ENCODE results near the gene INHBC. TPM values are rescaled to one million over a fixed set of nuclear protein-coding genes. Genes with fewer than 3 reads are reported as not detected.

INHBC gene
- total and polyA plus RNA-seq, 7 experiments from 2014 or later: 0.16 TPM; not detected in 6

GRCh38 chr12:57465747-57466505, 31.3 kb downstream of the INHBC start:
- ChIA-PET CTCF (interaction anchor here (0.6 to 2.5 kb wide), 7 partner anchors 10 to 726 kb away, joined by 3 to 10 read pairs (median 3); no protein-coding TSS in a partner anchor), POLR2A (interaction anchor here (1.0 to 2.1 kb wide), 6 partner anchors 9 to 53 kb away, joined by 3 to 14 read pairs (median 6); partner anchors contain the start of genes ARHGAP9, INHBE and MARS1)
- H3K4me1 ChIP-seq (ENCODE audit: control insufficient read depth in 2 of 2, insufficient read depth in 2 of 2, low read length in 2 of 2): peaks cover 13 to 23% of the 10 kb centered on the region in 2 donors
- H3K27ac ChIP-seq (ENCODE audit: low read depth, low read length): no peak overlapping the region
- peaks cover 0 to 37% (median 3%) of the 10 kb centered on the region in 3 experiments for H3K36me3 ChIP-seq (ENCODE audit: control insufficient read depth in 2 of 3, insufficient read depth in 3 of 3, low read length in 3 of 3)
- Mint-ChIP-seq H3K4me3 (no peak overlapping the region), H3K36me3 (peaks cover 11 to 25% (median 15%) of the 10 kb centered on the region in 5 donors), H3K9me3 (no peaks in the 10 kb centered on the region), H3K27ac (peak overlapping the region in 8 of 9 donors; percentile 6 to 76 (median 66)), H3K4me1 (peaks cover 25 to 43% (median 34%) of the 10 kb centered on the region in 7 donors), H3K27me3 (peaks cover 0 to 11% (median 4%) of the 10 kb centered on the region in 5 donors)
- no peaks in the 10 kb centered on the region for H3K9me3 ChIP-seq (ENCODE audit: control insufficient read depth in 2 of 3, low read length in 3 of 3)
- ATAC-seq (no peak), DNase-seq (no peak)
- no peaks in the 10 kb centered on the region for H3K27me3 ChIP-seq (ENCODE audit: control insufficient read depth in 2 of 2, insufficient read depth in 2 of 2, low read length in 2 of 2)
- H3K4me3 ChIP-seq (ENCODE audit: low read length): no peak overlapping the region
- intact Hi-C loops (cut with micrococcal nuclease): no loop called here

GRCh38 chr12:57467212-57467874, 32.8 kb downstream of the INHBC start:
- DNase-seq: no peak
- ChIA-PET CTCF (interaction anchor here (2.5 kb wide), 1 partner anchor 9 kb away, joined by 10 read pairs; no protein-coding TSS in a partner anchor), POLR2A (no interaction called here)
- no peak overlapping the region for H3K27ac ChIP-seq (ENCODE audit: low read depth, low read length)
- peaks cover 0 to 3% (median 0%) of the 10 kb centered on the region in 5 donors for H3K27me3 Mint-ChIP-seq
- H3K27ac Mint-ChIP-seq: peak overlapping the region in 7 of 9 donors; percentile 27 to 83 (median 69)
- peak overlapping the region in 1 of 10 donors; percentile 13 for H3K4me3 Mint-ChIP-seq
- no peaks in the 10 kb centered on the region for H3K27me3 ChIP-seq (ENCODE audit: control insufficient read depth in 2 of 2, insufficient read depth in 2 of 2, low read length in 2 of 2)
- H3K9me3 ChIP-seq (ENCODE audit: control insufficient read depth in 2 of 3, low read length in 3 of 3): no peaks in the 10 kb centered on the region
- ATAC-seq: no peak
- H3K36me3 Mint-ChIP-seq: peaks cover 11 to 31% (median 19%) of the 10 kb centered on the region in 5 donors
- H3K4me1 Mint-ChIP-seq: peaks cover 25 to 38% (median 33%) of the 10 kb centered on the region in 7 donors
- H3K36me3 ChIP-seq (ENCODE audit: control insufficient read depth in 2 of 3, insufficient read depth in 3 of 3, low read length in 3 of 3): peaks cover 3 to 52% (median 15%) of the 10 kb centered on the region in 3 experiments
- intact Hi-C loops (cut with micrococcal nuclease): no loop called here
- H3K4me3 ChIP-seq (ENCODE audit: low read length): no peak overlapping the region
- no peaks in the 10 kb centered on the region for H3K9me3 Mint-ChIP-seq
- peaks cover 6 to 22% of the 10 kb centered on the region in 2 donors for H3K4me1 ChIP-seq (ENCODE audit: control insufficient read depth in 2 of 2, insufficient read depth in 2 of 2, low read length in 2 of 2)

- peaks cover 25 to 38% (median 33%) of the 10 kb centered on the region in 7 donors for H3K4me1 Mint-ChIP-seq
- H3K36me3 Mint-ChIP-seq: peaks cover 11 to 37% (median 23%) of the 10 kb centered on the region in 5 donors
- H3K4me3 Mint-ChIP-seq: peak overlapping the region in 1 of 10 donors; percentile 13
Observed at GRCh38 chr12:57467915-57468314, 33.3 kb downstream of the INHBC start.

GRCh38 chr12:57469296-57470164, 34.9 kb downstream of the INHBC start:
- POLR2A ChIA-PET: interaction anchor here (1.0 to 1.6 kb wide), 3 partner anchors 9 to 11 kb away, joined by 3 to 8 read pairs (median 3); no protein-coding TSS in a partner anchor
- Mint-ChIP-seq H3K9me3 (no peaks in the 10 kb centered on the region), H3K27me3 (no peaks in the 10 kb centered on the region), H3K4me1 (peaks cover 34 to 52% (median 45%) of the 10 kb centered on the region in 7 donors), H3K27ac (peak overlapping the region in 5 of 9 donors; percentile 10 to 56 (median 41)), H3K36me3 (peaks cover 14 to 49% (median 34%) of the 10 kb centered on the region in 5 donors), H3K4me3 (no peak overlapping the region)
- H3K27ac ChIP-seq (ENCODE audit: low read depth, low read length): no peak overlapping the region
- no peak overlapping the region for H3K4me3 ChIP-seq (ENCODE audit: low read length)
- CTCF ChIA-PET: interaction anchor here (0.7 to 0.9 kb wide), 2 partner anchors 9 to 151 kb away, joined by 3 to 4 read pairs; no protein-coding TSS in a partner anchor
- no peaks in the 10 kb centered on the region for H3K27me3 ChIP-seq (ENCODE audit: control insufficient read depth in 2 of 2, insufficient read depth in 2 of 2, low read length in 2 of 2)
- ATAC-seq (peak; percentile 6), DNase-seq (no peak)
- no peaks in the 10 kb centered on the region for H3K9me3 ChIP-seq (ENCODE audit: control insufficient read depth in 2 of 3, low read length in 3 of 3)
- peaks cover 20 to 72% (median 34%) of the 10 kb centered on the region in 3 experiments for H3K36me3 ChIP-seq (ENCODE audit: control insufficient read depth in 2 of 3, insufficient read depth in 3 of 3, low read length in 3 of 3)
- peaks cover 12 to 28% of the 10 kb centered on the region in 2 donors for H3K4me1 ChIP-seq (ENCODE audit: control insufficient read depth in 2 of 2, insufficient read depth in 2 of 2, low read length in 2 of 2)
- intact Hi-C loops (cut with micrococcal nuclease): no loop called here

More at GRCh38 chr12:57467915-57468314, 33.3 kb downstream of the INHBC start:
- no peaks in the 10 kb centered on the region for H3K9me3 ChIP-seq (ENCODE audit: control insufficient read depth in 2 of 3, low read length in 3 of 3)
- ATAC-seq (peak; percentile 10), DNase-seq (no peak)
- ChIA-PET CTCF (interaction anchor here (0.7 kb wide), 1 partner anchor 10 kb away, joined by 4 read pairs; no protein-coding TSS in a partner anchor), POLR2A (no interaction called here)
- H3K27ac ChIP-seq (ENCODE audit: low read depth, low read length): no peak overlapping the region
- H3K27me3 ChIP-seq (ENCODE audit: control insufficient read depth in 2 of 2, insufficient read depth in 2 of 2, low read length in 2 of 2): no peaks in the 10 kb centered on the region
- H3K4me1 ChIP-seq (ENCODE audit: control insufficient read depth in 2 of 2, insufficient read depth in 2 of 2, low read length in 2 of 2): peaks cover 6 to 18% of the 10 kb centered on the region in 2 donors
- Mint-ChIP-seq H3K27ac (peak overlapping the region in 6 of 9 donors; percentile 34 to 83 (median 72)), H3K27me3 (no peaks in the 10 kb centered on the region), H3K9me3 (no peaks in the 10 kb centered on the region)
- peaks cover 8 to 57% (median 21%) of the 10 kb centered on the region in 3 experiments for H3K36me3 ChIP-seq (ENCODE audit: control insufficient read depth in 2 of 3, insufficient read depth in 3 of 3, low read length in 3 of 3)
- intact Hi-C loops (cut with micrococcal nuclease): no loop called here
- H3K4me3 ChIP-seq (ENCODE audit: low read length): no peak overlapping the region

- H3K27me3 ChIP-seq (ENCODE audit: control insufficient read depth in 2 of 2, insufficient read depth in 2 of 2, low read length in 2 of 2): no peaks in the 10 kb centered on the region
- Mint-ChIP-seq H3K4me3 (no peak overlapping the region), H3K27me3 (no peaks in the 10 kb centered on the region), H3K36me3 (peaks cover 17 to 54% (median 38%) of the 10 kb centered on the region in 5 donors), H3K4me1 (peaks cover 36 to 53% (median 48%) of the 10 kb centered on the region in 7 donors), H3K9me3 (no peaks in the 10 kb centered on the region), H3K27ac (peak overlapping the region in 2 of 9 donors; percentile 21 to 65)
- H3K36me3 ChIP-seq (ENCODE audit: control insufficient read depth in 2 of 3, insufficient read depth in 3 of 3, low read length in 3 of 3): peaks cover 23 to 81% (median 41%) of the 10 kb centered on the region in 3 experiments
- intact Hi-C loops (cut with micrococcal nuclease): no loop called here
- CTCF ChIA-PET: interaction anchor here (0.9 kb wide), 1 partner anchor 151 kb away, joined by 3 read pairs; no protein-coding TSS in a partner anchor
- H3K9me3 ChIP-seq (ENCODE audit: control insufficient read depth in 2 of 3, low read length in 3 of 3): no peaks in the 10 kb centered on the region
- no peak for DNase-seq
- no peak overlapping the region for H3K4me3 ChIP-seq (ENCODE audit: low read length)
- ATAC-seq: no peak
- peaks cover 21 to 37% of the 10 kb centered on the region in 2 donors for H3K4me1 ChIP-seq (ENCODE audit: control insufficient read depth in 2 of 2, insufficient read depth in 2 of 2, low read length in 2 of 2)
- POLR2A ChIA-PET: interaction anchor here (0.7 to 2.3 kb wide), 3 partner anchors 8 to 283 kb away, joined by 3 to 8 read pairs (median 6); no protein-coding TSS in a partner anchor
- no peak overlapping the region for H3K27ac ChIP-seq (ENCODE audit: low read depth, low read length)
Observed at GRCh38 chr12:57470286-57470969, 35.8 kb downstream of the INHBC start.

All from naive thymus-derived CD4-positive, alpha-beta T cell (primary cell).